IPS DF 19.7 (cell line): ENCODE measurements around the gene CRTAC1.
A peak's percentile ranks its signal among the peaks of the same experiment; 100 is the strongest.

Experiments used
- DNase-seq: peaks from one replicate; pipeline ENCODE4 v3.0.0-alpha.2; 2013; ENCODE audit warnings: low read depth, low spot score

CRTAC1 gene

DNA sequence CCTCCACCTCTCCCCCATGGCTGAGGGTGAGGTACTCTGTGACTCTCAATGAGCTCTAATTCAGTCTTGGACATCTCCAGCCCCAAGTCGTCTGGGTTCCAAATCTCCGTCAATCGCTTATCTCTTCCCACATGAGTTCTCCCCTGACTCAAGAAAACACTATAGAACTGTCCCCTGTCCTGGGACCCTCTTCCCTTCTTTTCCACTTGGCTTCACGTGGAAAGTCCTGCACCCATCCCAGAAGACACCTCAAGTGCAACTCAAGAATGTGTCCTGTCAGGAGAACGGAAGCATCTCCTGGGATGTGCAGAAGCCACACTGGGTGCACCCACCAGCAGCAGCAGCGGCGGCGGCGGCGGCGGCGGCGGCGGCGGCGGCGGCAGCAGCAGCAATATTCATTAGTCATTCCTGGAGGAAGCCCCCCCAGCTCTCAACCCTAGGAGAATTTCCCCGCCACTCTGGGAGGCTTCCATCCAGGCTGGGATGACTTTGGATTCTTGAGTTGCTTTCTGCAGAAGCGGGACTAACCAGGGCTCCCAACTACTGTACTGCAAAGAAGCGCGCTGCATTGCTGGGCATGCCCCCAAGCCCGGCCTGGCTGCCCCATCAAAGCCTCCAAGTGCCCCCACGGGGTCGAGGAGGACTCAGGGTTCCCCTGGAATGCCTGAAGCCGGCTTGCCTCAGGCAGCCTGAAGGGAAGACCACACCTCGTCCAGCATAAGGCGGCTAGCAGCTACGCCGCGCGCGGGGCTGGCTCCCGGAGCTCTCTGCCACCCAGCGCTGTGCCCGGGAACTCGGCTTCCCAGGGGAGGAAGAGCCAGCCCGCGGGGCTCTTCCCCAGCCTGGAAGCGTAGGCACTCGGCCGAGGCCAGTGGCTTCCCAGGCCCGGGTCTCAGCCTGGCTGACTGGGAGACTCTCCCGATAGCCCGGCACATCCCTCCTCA is 1.0 kb downstream of the CRTAC1 start:
- no peak for DNase-seq

DNA sequence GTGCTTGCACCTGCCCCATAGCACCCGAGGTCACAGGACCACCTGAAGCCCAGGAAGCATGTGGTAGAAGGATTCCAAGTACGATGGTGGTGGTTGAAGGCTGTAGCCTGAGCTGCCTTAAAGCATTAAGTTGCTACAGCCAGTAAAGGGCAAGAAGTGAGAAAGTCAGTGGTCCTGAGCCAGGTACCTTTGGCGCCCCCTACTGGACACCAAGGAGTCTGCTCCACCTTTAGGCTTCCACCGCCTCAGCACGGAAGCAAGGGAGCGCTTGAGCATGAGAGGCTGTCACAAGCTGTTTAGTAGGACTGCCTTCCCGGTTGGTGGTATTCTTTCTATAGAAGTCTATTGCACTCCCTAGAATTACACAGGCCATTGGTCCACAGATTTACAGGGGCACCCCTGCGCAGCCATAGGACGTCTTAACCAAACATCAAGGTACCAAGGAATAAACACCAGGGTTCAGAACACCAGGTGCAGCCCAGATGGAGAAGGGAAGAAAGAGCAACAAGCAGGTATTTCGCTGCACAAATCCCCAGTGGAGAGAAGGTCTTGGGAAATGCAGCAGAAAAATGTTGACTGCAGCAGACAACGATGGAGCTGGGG is 2.2 kb downstream of the CRTAC1 start:
- DNase-seq: no peak

DNA sequence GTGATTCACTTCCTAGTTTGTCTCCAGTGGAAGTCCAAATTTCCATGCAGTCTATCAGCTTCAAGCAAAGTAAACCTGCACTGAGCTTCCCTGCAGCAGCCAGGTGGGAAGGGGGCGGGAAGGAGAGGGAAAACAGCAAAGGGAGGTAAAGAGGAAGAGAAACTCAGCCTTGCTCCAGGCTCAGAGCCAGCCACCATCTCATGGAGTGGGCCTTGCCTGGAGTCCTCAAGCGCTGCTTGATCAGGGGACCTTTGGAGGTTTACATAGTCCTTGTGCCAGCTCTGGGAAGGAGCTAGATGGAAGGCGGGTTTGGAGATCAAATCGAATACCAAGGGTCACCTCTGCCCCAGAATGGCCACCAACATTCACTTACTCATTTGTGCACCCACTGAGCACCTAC is 7.4 kb downstream of the CRTAC1 start:
- no peak for DNase-seq

DNA sequence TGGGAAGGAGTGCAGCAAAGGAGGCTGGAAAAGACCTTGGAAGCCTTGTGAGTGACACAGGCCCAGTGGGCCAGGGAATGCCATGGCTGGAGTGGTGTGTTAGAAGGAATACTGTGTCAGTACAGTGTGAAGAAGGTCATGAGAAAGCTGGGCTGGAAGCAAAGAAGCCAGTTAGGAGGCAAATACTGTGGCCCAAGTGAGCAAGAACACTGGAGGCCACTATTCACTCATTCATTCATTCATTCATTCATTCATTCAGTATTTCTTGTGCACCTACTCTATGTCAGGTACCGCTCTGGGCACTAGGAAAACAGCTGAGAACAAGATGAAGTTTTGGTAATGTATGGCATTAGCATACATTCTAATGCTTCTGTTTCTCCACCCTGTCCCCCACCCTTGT is 9.6 kb downstream of the CRTAC1 start:
- no peak for DNase-seq

DNA sequence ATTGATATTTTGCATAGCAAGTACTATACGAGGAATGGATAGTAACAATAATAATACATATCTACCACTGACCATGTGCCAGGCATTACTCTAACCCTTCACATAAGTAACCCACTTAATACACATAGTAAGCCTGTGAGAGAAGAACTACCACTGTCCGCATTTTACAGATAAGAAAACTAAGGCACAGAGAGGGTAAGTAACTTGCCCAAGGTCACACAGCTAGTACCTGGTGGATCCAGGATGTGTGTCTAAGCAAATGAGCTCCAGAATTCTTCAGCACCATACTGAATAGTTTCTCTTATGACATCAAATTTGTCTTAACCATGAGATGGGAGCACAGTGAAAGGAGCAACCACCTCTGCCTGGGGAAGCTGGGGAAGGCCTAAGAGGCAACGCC is 10.2 kb downstream of the CRTAC1 start:
- DNase-seq: no peak

DNA sequence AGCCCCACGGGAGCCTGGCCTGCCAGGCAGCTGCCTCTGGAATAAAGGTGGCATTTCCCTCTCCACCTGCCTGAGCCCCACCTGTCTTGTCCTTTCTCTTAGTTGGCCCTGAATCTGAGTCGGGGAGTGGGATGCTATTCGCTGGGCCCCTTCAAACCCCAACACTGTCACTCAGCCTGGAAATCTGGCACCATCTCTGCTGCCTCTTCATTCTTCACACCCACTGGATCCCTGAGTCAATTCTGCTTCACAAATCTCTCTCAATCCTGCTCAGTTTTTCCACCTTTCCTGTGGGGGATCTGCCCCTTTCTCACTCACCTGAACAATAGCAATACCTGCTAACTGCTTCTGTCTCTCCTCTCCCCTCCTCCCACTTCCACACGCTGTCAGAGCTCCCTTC is 10.6 kb downstream of the CRTAC1 start:
- DNase-seq: no peak

DNA sequence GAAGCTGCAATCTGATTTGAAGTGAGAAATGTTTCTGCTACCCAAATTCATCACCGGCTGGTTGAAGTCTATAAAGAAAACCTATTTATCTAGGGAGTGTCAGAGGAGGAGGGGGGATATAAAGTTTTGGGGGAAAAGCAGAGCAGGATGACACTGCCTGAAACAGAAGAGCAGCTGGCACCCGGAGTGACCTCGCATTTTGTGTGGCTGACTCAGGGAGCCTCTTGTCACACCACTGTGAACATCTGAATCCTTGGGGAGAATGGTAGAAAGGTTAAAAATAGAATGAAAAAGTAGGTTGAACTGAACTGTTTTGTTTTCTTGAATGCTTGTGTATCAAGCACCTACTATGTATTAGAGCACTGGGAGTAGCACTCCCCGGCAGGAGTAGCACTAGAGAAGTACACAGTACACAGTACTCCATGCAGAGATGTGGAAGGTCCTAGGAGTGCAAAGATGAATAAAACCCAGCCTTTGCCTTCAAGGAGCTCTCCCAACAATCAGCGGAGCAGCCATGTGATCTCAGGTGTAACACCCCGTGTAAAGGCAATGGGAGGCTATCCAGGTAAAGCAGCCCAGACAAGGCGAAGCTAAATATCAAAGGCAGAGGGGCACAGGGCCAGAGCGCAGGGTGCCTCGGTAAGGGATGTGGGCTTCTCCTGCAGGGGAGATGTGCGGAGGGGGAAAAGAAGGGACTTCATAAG is 13.5 kb downstream of the CRTAC1 start:
- DNase-seq: no peak

DNA sequence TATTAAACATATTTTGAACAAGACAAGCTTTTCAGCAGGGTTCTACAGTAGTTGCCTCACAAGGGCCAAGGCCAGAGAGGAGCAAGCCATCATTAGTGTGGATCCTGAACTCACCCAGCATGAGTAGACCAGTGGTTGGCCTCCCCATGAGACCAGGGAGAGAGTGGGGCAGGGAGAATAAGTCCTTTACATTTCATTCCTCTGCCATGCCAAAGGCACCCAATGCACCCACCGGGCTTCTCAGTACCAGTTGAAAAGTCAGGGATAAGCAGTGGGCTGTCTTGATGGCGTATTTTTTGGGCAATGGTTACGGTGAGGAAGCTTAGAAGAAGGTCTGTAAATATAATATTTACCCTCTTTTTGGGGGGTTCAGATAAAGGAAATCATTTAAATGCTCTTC is 16.6 kb downstream of the CRTAC1 start:
- no peak for DNase-seq

DNA sequence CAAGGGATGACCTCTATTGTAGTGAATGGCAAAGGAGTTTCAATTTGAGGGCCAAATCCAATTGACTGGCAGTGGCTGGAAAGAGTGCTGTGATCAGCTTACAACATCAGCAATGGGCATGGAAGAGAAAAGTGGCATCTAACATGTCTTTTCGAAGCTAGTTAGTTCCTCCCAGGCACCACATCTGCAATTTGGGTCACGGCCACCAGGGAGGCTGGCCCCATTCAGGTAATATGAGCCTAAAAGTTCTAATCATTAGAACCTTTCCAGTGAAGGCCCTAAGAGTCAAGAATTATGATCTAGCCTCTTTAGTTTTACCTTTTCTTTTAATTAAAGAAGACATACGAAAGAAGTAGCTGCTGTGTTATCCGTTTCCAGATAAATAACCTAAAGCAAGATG is 17.3 kb downstream of the CRTAC1 start:
- no peak for DNase-seq

DNA sequence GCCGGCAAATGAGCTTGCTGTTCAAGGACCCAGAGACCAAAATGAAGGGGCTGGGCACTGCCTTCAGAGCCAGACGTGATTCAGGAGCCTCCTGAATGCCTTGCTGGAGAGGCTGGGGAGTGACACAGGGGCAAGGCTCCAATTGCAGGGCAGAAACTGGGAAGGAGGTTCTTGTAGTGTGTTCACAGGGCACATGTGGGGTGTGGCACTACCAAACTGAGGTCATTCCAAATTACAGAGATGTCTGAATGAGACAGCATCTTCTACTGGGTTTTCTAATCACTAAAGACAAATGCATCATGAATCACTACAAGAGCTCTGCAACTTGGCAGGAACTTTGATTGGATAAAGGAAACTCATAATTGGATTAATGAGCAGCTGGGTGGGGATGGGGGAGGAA is 17.8 kb downstream of the CRTAC1 start:
- DNase-seq: no peak

DNA sequence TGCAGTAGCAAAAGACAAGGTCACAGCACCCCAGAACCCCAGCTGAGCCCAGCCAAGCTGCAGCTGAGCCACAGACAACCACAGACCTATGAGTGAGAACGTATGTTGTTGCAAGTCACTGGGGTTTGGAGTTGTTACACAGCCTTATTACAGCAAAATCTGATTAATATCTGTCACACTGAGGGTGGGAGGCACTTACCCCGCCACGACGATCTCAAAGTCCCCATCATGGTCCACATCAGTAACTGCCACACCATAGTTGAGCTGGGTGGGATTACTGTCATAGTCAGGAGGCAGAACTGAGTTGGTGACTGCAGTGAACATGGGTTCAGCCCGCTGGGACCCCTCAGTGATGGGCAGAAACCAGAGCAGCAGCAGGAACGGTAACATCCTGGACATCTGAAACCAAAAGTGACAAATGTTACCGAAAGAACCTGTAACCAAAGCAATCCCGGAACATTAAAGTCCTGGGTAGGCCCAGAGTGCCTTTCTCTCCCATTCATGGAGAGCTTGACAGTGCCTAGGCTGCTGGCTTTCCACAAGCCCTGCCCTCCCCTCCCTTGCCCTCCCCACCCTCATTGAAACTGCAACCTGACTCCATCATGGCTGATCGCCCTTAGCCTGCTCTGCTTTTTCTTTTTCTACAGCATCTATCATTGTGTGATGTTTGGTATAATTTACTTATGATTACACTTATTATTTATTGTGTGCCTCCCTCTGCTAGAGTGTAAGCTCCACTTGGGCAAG is 19.3 kb downstream of the CRTAC1 start:
- no peak for DNase-seq

DNA sequence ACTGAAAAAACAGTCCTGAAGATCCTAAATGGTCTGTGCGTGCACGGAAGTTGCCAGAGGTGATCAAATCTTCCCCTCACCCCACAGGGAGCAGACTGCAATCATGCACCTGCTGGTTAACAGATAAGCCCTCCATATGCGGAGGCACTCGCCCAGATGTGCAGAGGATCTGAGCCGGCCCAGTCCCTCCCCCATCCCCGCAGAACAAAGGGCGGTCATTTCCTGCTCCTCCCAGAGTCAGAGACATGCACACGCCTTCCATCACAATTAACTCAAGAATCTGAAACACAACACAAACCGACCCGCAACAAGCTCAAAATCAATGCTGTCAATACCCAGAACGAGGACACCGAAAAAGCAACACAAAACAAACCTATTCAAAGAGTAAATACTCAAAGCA is 24.2 kb downstream of the CRTAC1 start:
- no peak for DNase-seq

DNA sequence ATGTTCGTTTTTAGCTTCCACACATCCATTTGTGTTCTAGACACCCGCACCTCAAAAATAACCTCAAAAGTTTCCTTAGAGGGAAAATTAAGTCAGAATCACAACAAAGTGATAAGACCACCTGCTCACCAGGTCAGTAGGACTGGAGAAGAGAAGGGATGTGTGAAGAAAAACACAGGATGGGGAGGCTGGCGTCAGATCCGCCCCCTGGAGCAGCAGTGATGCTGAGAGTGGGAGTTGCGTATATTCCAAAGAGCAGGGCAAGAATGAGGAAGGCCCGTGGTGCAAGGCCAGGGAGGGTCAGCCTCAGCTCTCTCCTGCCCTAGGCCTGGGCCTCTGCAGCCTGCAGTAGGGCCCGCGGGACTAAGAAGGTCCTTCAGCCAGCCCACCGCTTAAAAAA is 28.7 kb downstream of the CRTAC1 start:
- DNase-seq: no peak

DNA sequence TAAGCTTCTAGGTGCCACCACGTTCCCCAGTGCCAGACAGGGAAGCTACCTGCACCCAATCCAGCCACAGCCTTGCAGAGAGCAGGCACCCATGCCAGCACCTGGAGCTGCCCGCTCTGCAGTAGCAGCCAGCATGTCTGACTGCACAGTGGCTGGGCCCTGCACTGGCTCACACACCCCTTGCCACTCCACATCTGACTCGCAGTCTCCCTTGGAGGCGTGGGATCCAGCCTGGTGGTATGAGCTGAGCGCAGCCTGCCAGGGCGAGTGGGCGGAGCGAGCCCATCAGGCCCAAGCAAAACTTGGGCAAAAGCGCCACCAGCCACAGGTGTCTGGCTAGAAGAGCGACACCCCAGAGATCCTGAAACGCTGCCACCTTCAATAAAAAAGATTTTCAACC is 30.1 kb downstream of the CRTAC1 start:
- DNase-seq: no peak

DNA sequence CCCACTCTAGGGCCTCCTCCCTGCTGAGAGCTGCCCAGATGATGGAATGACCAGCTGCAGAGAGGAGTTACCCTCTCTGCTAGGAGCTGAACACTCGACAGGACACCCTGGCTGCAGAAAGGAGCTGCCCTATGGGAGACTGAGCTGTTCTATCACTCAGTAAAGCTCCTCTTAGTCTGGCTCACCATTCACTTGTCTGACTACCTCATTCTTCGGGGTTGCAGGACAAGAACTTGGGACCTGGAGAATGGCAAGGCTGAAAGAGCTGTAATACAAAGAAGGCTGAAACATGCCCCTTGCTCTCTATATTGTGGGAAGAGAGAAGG is 30.5 kb downstream of the CRTAC1 start:
- no peak for DNase-seq

DNA sequence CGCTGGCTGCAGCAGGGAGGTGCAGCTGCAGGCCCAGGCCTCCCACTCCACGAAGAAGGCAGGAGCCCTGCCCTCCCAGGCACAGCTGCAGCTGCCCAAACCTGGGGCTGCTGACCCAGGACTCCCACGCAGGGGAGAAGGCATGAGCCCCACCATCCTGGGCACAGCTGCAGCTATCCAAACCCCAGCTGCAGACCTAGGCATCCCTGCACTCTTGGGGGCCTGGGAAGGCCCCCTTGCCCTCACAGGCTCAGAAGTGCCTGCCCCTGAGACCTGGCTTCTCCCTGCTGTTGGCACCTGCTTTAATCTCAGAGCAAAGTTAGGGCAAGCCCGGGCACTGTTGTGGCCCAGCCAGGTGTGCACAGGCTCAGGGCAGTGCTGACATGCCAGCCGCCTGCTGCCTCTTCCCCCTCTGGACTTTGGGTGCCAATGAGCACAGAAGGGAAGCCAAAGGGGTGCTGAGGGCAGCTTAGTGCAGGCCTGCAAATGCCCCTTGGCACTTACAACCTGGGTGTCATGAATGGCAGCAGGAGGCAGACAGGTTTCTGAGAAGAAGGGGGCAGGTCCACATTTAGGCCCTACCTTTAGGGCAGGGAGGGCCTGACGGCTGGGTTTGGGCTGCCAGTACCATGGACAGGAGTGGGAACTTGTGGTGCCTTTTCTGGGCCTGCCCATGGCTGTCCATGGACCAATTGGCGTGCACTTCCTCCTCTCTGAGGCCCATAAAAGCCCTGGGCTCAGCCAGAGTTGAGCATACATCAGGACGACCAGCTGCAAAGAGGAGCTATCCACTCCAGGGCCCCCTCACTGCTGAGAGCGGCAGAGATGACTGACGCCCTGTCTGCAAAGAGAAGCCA is 31.1 kb downstream of the CRTAC1 start:
- DNase-seq: no peak

DNA sequence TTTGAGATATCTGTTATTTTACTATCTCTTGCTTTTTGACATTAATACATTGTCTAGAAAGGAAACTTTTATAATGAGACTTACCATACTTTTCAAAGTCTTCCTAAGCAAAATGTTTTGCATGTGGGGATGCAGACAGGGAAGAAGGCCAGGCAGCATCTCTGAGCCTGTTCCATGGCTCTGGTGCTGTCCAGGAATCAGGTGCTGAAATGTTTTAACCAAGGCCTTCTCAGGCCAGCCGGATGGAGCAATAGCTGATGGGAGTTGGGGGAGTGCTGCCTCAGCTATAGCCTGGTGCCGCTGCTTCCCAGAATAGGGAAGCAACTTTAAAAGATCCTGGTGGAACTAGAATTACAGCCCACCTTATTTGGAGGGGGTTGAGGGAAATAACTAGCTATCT is 38.5 kb downstream of the CRTAC1 start:
- peak; percentile 42 for DNase-seq

DNA sequence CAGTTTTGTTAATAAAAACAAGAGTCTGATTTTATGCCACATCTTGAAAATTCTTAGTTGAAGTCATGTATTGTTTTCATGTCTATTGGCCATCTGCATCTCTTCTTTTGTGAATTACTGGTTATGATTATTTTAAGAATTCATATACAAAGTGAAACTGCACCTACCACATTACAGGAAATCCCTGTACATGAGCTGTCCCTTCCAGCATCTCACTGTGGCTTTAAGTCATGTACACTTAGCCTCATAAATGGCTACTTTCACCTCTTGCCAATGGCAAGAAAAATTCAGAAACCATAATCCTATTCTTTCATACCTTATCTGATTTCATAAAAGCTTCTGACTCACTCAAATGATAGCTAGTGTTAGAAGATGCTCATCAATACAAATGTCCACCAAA is 48.6 kb downstream of the CRTAC1 start:
- DNase-seq: no peak

DNA sequence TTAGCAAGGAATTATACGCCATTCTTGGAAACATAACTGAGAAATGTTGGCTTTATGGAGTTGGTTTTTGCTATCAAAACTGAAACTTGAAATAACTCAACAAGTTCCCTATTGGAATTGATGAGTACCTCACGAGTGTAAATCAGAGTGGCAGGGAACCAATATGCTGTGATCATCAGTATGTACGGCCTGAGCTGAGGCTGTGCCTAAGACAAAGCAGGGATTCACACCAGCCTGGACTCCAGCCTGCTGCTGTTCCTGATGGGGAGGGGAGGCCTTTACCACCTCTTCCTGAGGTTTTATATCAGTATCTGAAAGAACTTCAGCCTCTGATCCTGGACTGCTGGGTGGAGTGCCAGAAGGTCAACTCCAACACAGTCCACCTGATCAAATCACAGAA is 52.7 kb downstream of the CRTAC1 start:
- no peak for DNase-seq

DNA sequence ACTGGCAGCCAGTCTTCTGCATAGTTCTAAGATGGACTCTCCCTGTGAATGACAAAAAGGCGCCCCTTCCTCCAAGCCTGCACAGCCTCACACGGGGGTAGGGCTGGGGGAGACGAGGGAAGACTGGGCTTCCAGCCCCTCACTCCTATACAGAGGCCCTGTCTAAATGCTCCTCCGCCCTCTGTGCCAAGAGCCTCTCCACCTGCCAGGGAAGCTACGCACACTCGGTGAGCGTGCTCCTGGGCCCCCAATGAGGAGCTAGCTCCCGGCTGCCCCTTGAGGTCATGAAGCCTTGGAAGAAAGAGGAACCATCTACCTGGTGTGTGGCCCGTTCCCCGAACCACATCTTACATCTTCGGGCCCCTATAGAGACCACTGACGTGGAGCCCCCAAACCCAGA is 54.8 kb downstream of the CRTAC1 start:
- DNase-seq: no peak
